H9 (cell line): ENCODE results near the gene TMEM181. TPM values are rescaled to one million over a fixed set of nuclear protein-coding genes. Genes with fewer than 3 reads are reported as not detected.
A peak's percentile ranks its signal among the peaks of the same experiment; 100 is the strongest.

Experiments
- DNase-seq: peaks from one replicate; pipeline ENCODE4 v3.0.0-alpha.2; 2017
- H2AFZ ChIP-seq: one replicate; pipeline ENCODE4 v1.6.1; 2013; ENCODE audit warnings: mild to moderate bottlenecking, low read length, control low read depth, moderate library complexity
- H2AK5ac ChIP-seq: 2 replicates; pipeline ENCODE4 v1.6.1; 2013; ENCODE audit warnings: low read length, control low read depth, mixed read lengths; ENCODE audit not compliant: insufficient read length
- H2BK120ac ChIP-seq: one replicate; pipeline ENCODE4 v1.6.1; 2013; ENCODE audit warnings: low read depth, mild to moderate bottlenecking, low read length, control low read depth, inconsistent platforms; ENCODE audit not compliant: poor library complexity, severe bottlenecking
- H2BK12ac ChIP-seq: 2 replicates; pipeline ENCODE4 v1.6.1; 2013; ENCODE audit warnings: low read length, control low read depth, mixed read lengths, low read depth; ENCODE audit not compliant: insufficient read length
- H2BK15ac ChIP-seq: 2 replicates; pipeline ENCODE4 v1.6.1; 2013; ENCODE audit warnings: low read depth, low read length, control low read depth
- H2BK20ac ChIP-seq: one replicate; pipeline ENCODE4 v1.6.1; 2013; ENCODE audit warnings: low read depth, mild to moderate bottlenecking, low read length, control low read depth, inconsistent platforms; ENCODE audit not compliant: poor library complexity, severe bottlenecking
- H2BK5ac ChIP-seq: 2 replicates; pipeline ENCODE4 v1.6.1; 2013; ENCODE audit warnings: low read length, control low read depth, mixed read lengths; ENCODE audit not compliant: insufficient read length
- H3K14ac ChIP-seq: 2 replicates; pipeline ENCODE4 v1.6.1; 2013; ENCODE audit warnings: low read length, control low read depth; ENCODE audit not compliant: insufficient read depth
- H3K18ac ChIP-seq: 2 replicates; pipeline ENCODE4 v1.6.1; 2013; ENCODE audit warnings: low read depth, mild to moderate bottlenecking, mixed read lengths, low read length, control low read depth; ENCODE audit not compliant: insufficient read length
- H3K23ac ChIP-seq: 2 replicates; pipeline ENCODE4 v1.6.1; 2013; ENCODE audit warnings: low read length, control low read depth, mixed read lengths, low read depth; ENCODE audit not compliant: insufficient read length
- H3K23me2 ChIP-seq: 2 replicates; pipeline ENCODE4 v1.6.1; 2013; ENCODE audit warnings: low read depth, mild to moderate bottlenecking, mixed read lengths, low read length, control low read depth; ENCODE audit not compliant: insufficient read length, poor library complexity, severe bottlenecking
- H3K27ac ChIP-seq: 2 replicates; pipeline ENCODE4 v1.5.1; 2013; ENCODE audit warnings: low read length, control low read depth, mixed read lengths, low read depth; ENCODE audit not compliant: insufficient read length
- H3K27me3 ChIP-seq: 2 replicates; pipeline ENCODE4 v1.6.1; 2013; ENCODE audit warnings: low read length, control low read depth, inconsistent platforms; ENCODE audit not compliant: insufficient read depth
- H3K4ac ChIP-seq: 2 replicates; pipeline ENCODE4 v1.6.1; 2013; ENCODE audit warnings: low read depth, mild to moderate bottlenecking, control low read depth, inconsistent platforms, low read length, moderate library complexity
- H3K4me1 ChIP-seq: 2 replicates; pipeline ENCODE4 v1.6.1; 2013; ENCODE audit warnings: low read length, control low read depth, inconsistent platforms; ENCODE audit not compliant: insufficient read depth
- H3K4me2 ChIP-seq: 2 replicates; pipeline ENCODE4 v1.6.1; 2013; ENCODE audit warnings: low read length, control low read depth, mixed read lengths; ENCODE audit not compliant: insufficient read length, insufficient read depth
- H3K56ac ChIP-seq: 2 replicates; pipeline ENCODE4 v1.6.1; 2013; ENCODE audit warnings: low read depth, mild to moderate bottlenecking, mixed read lengths, low read length, control low read depth; ENCODE audit not compliant: insufficient read length
- H3K79me1 ChIP-seq: 2 replicates; pipeline ENCODE4 v1.6.1; 2013; ENCODE audit warnings: low read depth, mild to moderate bottlenecking, moderate library complexity, low read length, control low read depth, inconsistent platforms; ENCODE audit not compliant: insufficient read depth, poor library complexity, severe bottlenecking
- H3K79me2 ChIP-seq: 2 replicates; pipeline ENCODE4 v1.6.1; 2013; ENCODE audit warnings: low read length, control low read depth, inconsistent platforms; ENCODE audit not compliant: insufficient read depth
- H3K9ac ChIP-seq: 2 replicates; pipeline ENCODE4 v1.6.1; 2013; ENCODE audit warnings: low read length, control low read depth, mixed read lengths; ENCODE audit not compliant: insufficient read length; ENCODE audit errors: extremely low read depth
- H3K9me3 ChIP-seq: one replicate; pipeline ENCODE4 v1.6.1; 2013; ENCODE audit warnings: low read depth, low read length, inconsistent platforms; ENCODE audit not compliant: control insufficient read depth
- H3T11ph ChIP-seq: one replicate; pipeline ENCODE4 v1.6.1; 2013; ENCODE audit warnings: mild to moderate bottlenecking, low read length, control low read depth, inconsistent platforms
- H4K20me1 ChIP-seq: one replicate; pipeline ENCODE4 v1.6.1; 2013; ENCODE audit not compliant: control insufficient read depth, insufficient read length, insufficient read depth
- H4K5ac ChIP-seq: 2 replicates; pipeline ENCODE4 v1.6.1; 2013; ENCODE audit warnings: low read depth, mild to moderate bottlenecking, mixed read lengths, low read length, control low read depth; ENCODE audit not compliant: insufficient read length
- H4K8ac ChIP-seq: replicated peaks from 2 replicates; pipeline ENCODE4 v1.6.1; 2013; ENCODE audit warnings: low read length, control low read depth, mixed read lengths, low read depth; ENCODE audit not compliant: insufficient read length
- H4K91ac ChIP-seq: 2 replicates; pipeline ENCODE4 v1.6.1; 2013; ENCODE audit warnings: low read depth, mild to moderate bottlenecking, moderate library complexity, mixed read lengths, low read length, control low read depth; ENCODE audit not compliant: insufficient read length
- H3K27ac Mint-ChIP-seq, 3 experiments: 2 replicates in 2 of 3; 3 replicates in 1 of 3; pipeline ENCODE4 v1.8.0; 2020 to 2021; ENCODE audit warnings: mixed read lengths in 3 of 3, mild to moderate bottlenecking in 1 of 3, moderate library complexity in 1 of 3
- H3K27me3 Mint-ChIP-seq: 2 replicates; pipeline ENCODE4 v1.8.0; 2021; ENCODE audit warnings: low read depth, mild to moderate bottlenecking, moderate library complexity, mixed read lengths
- H3K36me3 Mint-ChIP-seq, 3 experiments: 2 replicates in 2 of 3; 3 replicates in 1 of 3; pipeline ENCODE4 v1.8.0; 2020 to 2021; ENCODE audit warnings: low read depth in 3 of 3, mixed read lengths in 3 of 3; ENCODE audit not compliant: insufficient read depth in 1 of 3
- H3K4me1 Mint-ChIP-seq, 2 experiments: 2 replicates each; pipeline ENCODE4 v1.8.0; 2020; ENCODE audit warnings: mixed read lengths in 2 of 2
- H3K4me3 Mint-ChIP-seq, 2 experiments: 2 replicates in 1 of 2; 3 replicates in 1 of 2; pipeline ENCODE4 v1.8.0; 2020 to 2021; ENCODE audit warnings: mild to moderate bottlenecking in 2 of 2, mixed read lengths in 2 of 2, moderate library complexity in 1 of 2
- H3K9me3 Mint-ChIP-seq, 2 experiments: 2 replicates in 1 of 2; 3 replicates in 1 of 2; pipeline ENCODE4 v1.8.0; 2020; ENCODE audit warnings: mild to moderate bottlenecking in 2 of 2, mixed read lengths in 2 of 2, moderate library complexity in 1 of 2
- CTCF ChIP-seq: fragments of 200-600 bp; sonication (generic); conservative IDR thresholded peaks from 3 replicates; pipeline ENCODE4 v1.8.0; 2021; ENCODE audit warnings: antibody characterized with exemption, mild to moderate bottlenecking
- WGBS: extraction: QIAGEN DNeasy Blood & Tissue Kit; methylation state at CpG from one replicate; pipeline ENCODE4 v1.1.7; 2013; ENCODE audit warnings: missing lambda C conversion rate, low lambda C conversion rate, mixed read lengths; ENCODE audit not compliant: insufficient read length; ENCODE audit errors: extremely low coverage; 5-methylcytosine and 5-hydroxymethylcytosine counted together
- total RNA-seq: library from RNA; stranded (reverse); gene quantifications from 2 replicates; pipeline ENCODE4 v1.2.1, GENCODE V29; 2021

The TMEM181 gene
- total RNA-seq, 1 experiment from 2014 or later, result 24.4 TPM

- Histone ChIP-seq H3K56ac (no peak overlapping the region), H4K5ac (no peak overlapping the region), H3K23ac (no peak overlapping the region), H3T11ph (no peak overlapping the region), H3K79me1 (no peaks in the 10 kb centered on the region), H3K27ac (no peak overlapping the region), H2AFZ (no peak overlapping the region), H3K23me2 (no peaks in the 10 kb centered on the region), H2BK20ac (no peak overlapping the region), H4K91ac (no peak overlapping the region), H3K4ac (no peak overlapping the region), H3K4me1 (no peaks in the 10 kb centered on the region), H2BK5ac (no peak overlapping the region), H3K27me3 (no peaks in the 10 kb centered on the region), H3K18ac (no peak overlapping the region), H3K14ac (no peak overlapping the region; the same call in 1 of the 2 replicates), H4K20me1 (no peaks in the 10 kb centered on the region), H3K9me3 (no peaks in the 10 kb centered on the region), H2BK15ac (no peak overlapping the region), H3K79me2 (no peaks in the 10 kb centered on the region), H2BK120ac (no peak overlapping the region), H3K4me2 (no peak overlapping the region), H2AK5ac (no peak overlapping the region), H2BK12ac (no peak overlapping the region), H3K9ac (no peak overlapping the region), H4K8ac (no peak overlapping the region)
- no peak for DNase-seq
- no peaks in the 10 kb centered on the region for H3K9me3 Mint-ChIP-seq
- peaks cover 5% of the 10 kb centered on the region in 2 experiments for H3K4me1 Mint-ChIP-seq
- peaks cover 21 to 73% (median 62%) of the 10 kb centered on the region in 3 experiments; a peak in 6 of 7 replicates for H3K36me3 Mint-ChIP-seq
- no peak overlapping the region for H3K4me3 Mint-ChIP-seq
- H3K27ac Mint-ChIP-seq, result peak overlapping the region in 1 of 3 experiments; percentile 52; a peak in 2 of 7 replicates
- TF ChIP-seq CTCF, result no peak
- WGBS, result no CpG with 5 or more reads among the region's 10 CpGs
- no peaks in the 10 kb centered on the region for H3K27me3 Mint-ChIP-seq
Measured at GRCh38 chr6:158622545-158623190, 62.8 kb downstream of the TMEM181 start.
